IPS-15b (cell line): Measurements from ENCODE around the gene HOOK2.

Experiments
- H3K27me3 ChIP-seq: one replicate; pipeline ENCODE4 v1.6.1; 2013; ENCODE audit warnings: low read length; ENCODE audit not compliant: control insufficient read depth, insufficient read depth
- H3K36me3 ChIP-seq: one replicate; pipeline ENCODE4 v1.6.1; 2013; ENCODE audit warnings: low read length; ENCODE audit not compliant: control insufficient read depth, insufficient read depth
- H3K4me1 ChIP-seq: one replicate; pipeline ENCODE4 v1.6.1; 2013; ENCODE audit warnings: mild to moderate bottlenecking, low read length; ENCODE audit not compliant: control insufficient read depth, insufficient read depth
- H3K4me3 ChIP-seq: one replicate; pipeline ENCODE4 v1.5.1; 2013; ENCODE audit warnings: low read depth, low read length
- H3K9ac ChIP-seq: one replicate; pipeline ENCODE4 v1.6.1; 2013; ENCODE audit warnings: low read depth, mild to moderate bottlenecking, low read length
- H3K9me3 ChIP-seq: one replicate; pipeline ENCODE4 v1.6.1; 2013; ENCODE audit warnings: mild to moderate bottlenecking, low read length; ENCODE audit not compliant: control insufficient read depth, insufficient read depth

HOOK2 gene

DNA sequence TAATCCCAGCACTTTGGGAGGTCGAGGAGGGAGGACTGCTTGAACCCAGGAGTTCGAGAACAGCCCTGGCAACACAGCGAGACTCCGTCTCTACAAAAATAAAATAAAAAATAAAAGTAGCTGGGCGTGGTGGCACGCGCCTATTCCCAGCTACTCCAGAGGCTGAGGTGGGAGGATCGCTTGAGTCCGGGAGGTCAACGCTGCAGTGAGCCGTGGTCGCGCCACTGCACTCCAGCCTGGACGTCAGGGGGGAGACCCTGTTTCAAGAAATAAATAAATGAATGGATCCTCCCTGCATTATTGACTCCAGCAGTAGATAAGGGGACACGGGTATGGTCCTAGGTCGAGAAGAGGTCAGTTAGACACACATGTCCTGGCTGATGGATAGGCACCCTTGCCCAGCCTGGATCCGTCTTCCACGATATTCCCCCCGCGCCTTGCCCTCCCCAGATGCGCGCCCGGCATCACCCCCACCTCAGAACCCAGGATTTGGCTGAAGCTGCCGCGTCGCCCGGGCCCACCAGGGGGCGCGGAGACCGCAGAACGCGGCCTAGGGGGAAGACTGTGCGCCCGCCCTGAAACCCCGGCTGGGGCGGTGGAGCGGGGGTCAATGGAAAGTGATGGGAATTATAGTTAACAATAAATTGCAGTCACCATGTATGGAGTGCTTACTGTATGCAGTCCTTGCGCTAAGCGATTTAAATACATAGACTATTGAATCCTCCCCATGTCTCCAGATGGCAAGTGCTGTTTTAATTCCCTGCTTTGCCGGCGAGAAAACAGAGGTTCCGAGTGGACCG lies 2.1 kb upstream of the HOOK2 start:
- peaks cover 3% of the 10 kb centered on the region for H3K36me3 ChIP-seq
- H3K4me3 ChIP-seq, result peak overlapping the region; percentile 76
- H3K9me3 ChIP-seq, result no peaks in the 10 kb centered on the region
- H3K4me1 ChIP-seq, result peaks cover 8% of the 10 kb centered on the region
- H3K27me3 ChIP-seq, result no peaks in the 10 kb centered on the region
- no peak overlapping the region for H3K9ac ChIP-seq

GRCh38 chr19:12773571-12773970 lies 1.8 kb downstream of the HOOK2 start:
- no peak overlapping the region for H3K4me3 ChIP-seq
- no peak overlapping the region for H3K9ac ChIP-seq
- H3K9me3 ChIP-seq, result no peaks in the 10 kb centered on the region
- no peaks in the 10 kb centered on the region for H3K27me3 ChIP-seq
- H3K4me1 ChIP-seq, result no peaks in the 10 kb centered on the region
- peaks cover 3% of the 10 kb centered on the region for H3K36me3 ChIP-seq

- no peaks in the 10 kb centered on the region for H3K9me3 ChIP-seq
- H3K27me3 ChIP-seq, result no peaks in the 10 kb centered on the region
- no peak overlapping the region for H3K9ac ChIP-seq
- no peaks in the 10 kb centered on the region for H3K4me1 ChIP-seq
- no peak overlapping the region for H3K4me3 ChIP-seq
- H3K36me3 ChIP-seq, result peaks cover 3% of the 10 kb centered on the region
Measured at GRCh38 chr19:12772323-12772722, 3.0 kb downstream of the HOOK2 start.

DNA sequence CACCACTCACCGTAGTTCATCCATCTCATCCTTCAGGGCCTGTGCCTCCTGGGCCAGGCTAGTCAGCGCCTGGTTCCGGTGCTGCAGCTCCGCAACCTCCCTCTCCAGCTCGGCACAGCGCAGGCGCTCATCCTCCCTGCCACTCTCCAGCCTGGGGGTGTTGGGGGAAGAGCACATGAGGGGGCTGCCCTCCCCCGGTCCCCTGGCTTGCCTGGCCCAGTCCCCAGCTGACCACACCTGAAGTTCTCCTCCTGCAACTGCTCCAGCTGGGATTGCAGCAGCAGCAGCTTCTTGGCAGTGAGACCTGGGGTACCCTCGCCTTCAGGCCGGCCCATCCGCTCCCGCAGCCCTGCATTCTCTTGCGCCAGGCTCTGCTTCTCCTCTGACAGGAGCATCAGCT lies 4.4 kb downstream of the HOOK2 start:
- Histone ChIP-seq H3K36me3 (peaks cover 3% of the 10 kb centered on the region), H3K27me3 (no peaks in the 10 kb centered on the region), H3K9me3 (no peaks in the 10 kb centered on the region), H3K9ac (no peak overlapping the region), H3K4me1 (no peaks in the 10 kb centered on the region), H3K4me3 (no peak overlapping the region)

DNA sequence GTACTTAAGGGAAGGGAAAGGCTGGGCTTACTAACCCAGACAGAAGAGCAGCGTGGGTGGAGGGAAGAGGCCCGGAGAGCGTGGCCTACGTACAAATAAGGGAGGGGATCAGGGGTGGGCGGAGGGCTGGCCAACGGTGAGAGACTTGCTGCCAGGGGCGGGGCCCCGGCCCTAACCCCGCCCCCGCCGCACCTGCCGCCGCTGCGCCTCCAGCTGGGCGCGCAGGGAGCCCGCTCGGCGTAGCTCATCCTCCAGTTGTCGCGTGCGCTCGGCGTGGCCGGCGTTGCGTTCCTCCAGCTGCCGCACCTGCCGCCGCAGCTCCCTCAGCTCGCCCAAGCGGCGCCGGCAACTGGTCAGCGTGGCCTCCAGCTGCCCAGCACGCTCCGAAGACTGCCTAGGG lies 5.7 kb downstream of the HOOK2 start:
- Histone ChIP-seq H3K9me3 (no peaks in the 10 kb centered on the region), H3K9ac (no peak overlapping the region), H3K4me1 (no peaks in the 10 kb centered on the region), H3K36me3 (peaks cover 4% of the 10 kb centered on the region), H3K4me3 (peak overlapping the region; percentile 43), H3K27me3 (no peaks in the 10 kb centered on the region)

GRCh38 chr19:12767666-12768065 lies 7.7 kb downstream of the HOOK2 start:
- Histone ChIP-seq H3K9ac (no peak overlapping the region), H3K27me3 (no peaks in the 10 kb centered on the region), H3K9me3 (no peaks in the 10 kb centered on the region), H3K36me3 (peaks cover 13% of the 10 kb centered on the region), H3K4me1 (no peaks in the 10 kb centered on the region), H3K4me3 (no peak overlapping the region)

GRCh38 chr19:12767150-12767549 lies 8.2 kb downstream of the HOOK2 start:
- Histone ChIP-seq H3K9me3 (no peaks in the 10 kb centered on the region), H3K4me1 (no peaks in the 10 kb centered on the region), H3K27me3 (no peaks in the 10 kb centered on the region), H3K4me3 (no peak overlapping the region), H3K9ac (no peak overlapping the region), H3K36me3 (peaks cover 13% of the 10 kb centered on the region)

DNA sequence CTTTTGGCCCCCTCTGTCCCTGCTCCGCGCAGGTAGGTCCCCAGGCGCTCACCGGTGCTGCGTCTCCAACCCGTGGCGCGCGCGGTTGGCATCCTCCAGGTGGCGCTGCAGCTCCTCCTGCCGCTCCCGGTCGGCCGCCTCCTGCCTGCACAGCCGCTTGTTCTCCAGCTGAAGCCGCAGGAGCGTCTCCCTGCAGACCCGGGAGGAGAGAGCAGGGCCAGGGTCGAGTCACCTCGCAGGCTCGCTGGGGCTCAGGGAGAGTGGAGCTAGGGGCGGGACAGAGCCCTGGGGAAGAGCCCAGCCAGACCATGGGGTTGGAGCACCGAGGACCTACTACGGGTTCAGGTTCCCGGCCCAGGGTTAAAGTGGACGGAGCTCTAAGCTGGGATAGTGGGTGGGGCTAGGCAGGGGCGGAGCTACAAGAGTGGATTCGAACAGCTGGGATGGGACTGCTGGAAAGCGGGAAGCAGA lies 9.3 kb downstream of the HOOK2 start:
- peak overlapping the region; percentile 71 for H3K4me3 ChIP-seq
- H3K4me1 ChIP-seq, result no peaks in the 10 kb centered on the region
- peak overlapping the region; percentile 81 for H3K9ac ChIP-seq
- H3K9me3 ChIP-seq, result no peaks in the 10 kb centered on the region
- H3K36me3 ChIP-seq, result peaks cover 13% of the 10 kb centered on the region
- H3K27me3 ChIP-seq, result no peaks in the 10 kb centered on the region

- H3K36me3 ChIP-seq, result peaks cover 13% of the 10 kb centered on the region
- H3K9ac ChIP-seq, result no peak overlapping the region
- H3K4me1 ChIP-seq, result no peaks in the 10 kb centered on the region
- H3K27me3 ChIP-seq, result no peaks in the 10 kb centered on the region
- H3K9me3 ChIP-seq, result no peaks in the 10 kb centered on the region
- no peak overlapping the region for H3K4me3 ChIP-seq
Measured at GRCh38 chr19:12764698-12765097, 10.7 kb downstream of the HOOK2 start.

DNA sequence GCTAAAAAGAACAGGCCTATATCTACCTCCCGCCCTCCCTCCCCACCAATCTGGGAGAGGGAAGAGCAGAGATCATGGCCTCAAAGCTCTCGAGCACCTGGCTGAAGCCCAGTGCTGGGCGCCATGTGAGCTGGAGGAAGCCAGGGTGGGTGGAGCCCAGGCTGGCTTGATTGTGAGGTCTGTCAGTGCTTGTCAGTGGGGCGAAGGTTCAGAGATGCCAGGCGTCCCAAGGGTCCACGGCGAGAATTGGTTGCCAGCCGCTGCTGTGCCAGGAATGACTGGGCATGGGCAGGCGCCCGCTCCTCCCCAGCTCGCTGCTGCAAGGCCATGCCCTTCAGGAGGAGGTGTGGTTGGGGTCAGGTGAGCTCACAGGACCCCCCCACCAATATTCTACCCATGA lies 12.3 kb downstream of the HOOK2 start:
- Histone ChIP-seq H3K9ac (no peak overlapping the region), H3K36me3 (peaks cover 13% of the 10 kb centered on the region), H3K27me3 (no peaks in the 10 kb centered on the region), H3K4me3 (no peak overlapping the region), H3K4me1 (no peaks in the 10 kb centered on the region), H3K9me3 (no peaks in the 10 kb centered on the region)

GRCh38 chr19:12759686-12760085 lies 15.7 kb downstream of the HOOK2 start:
- H3K4me3 ChIP-seq, result no peak overlapping the region
- H3K9me3 ChIP-seq, result no peaks in the 10 kb centered on the region
- H3K4me1 ChIP-seq, result no peaks in the 10 kb centered on the region
- no peaks in the 10 kb centered on the region for H3K27me3 ChIP-seq
- peaks cover 11% of the 10 kb centered on the region for H3K36me3 ChIP-seq
- no peak overlapping the region for H3K9ac ChIP-seq

GRCh38 chr19:12757544-12758274 lies 17.6 kb downstream of the HOOK2 start:
- H3K4me3 ChIP-seq, result peak overlapping the region; percentile 67
- H3K4me1 ChIP-seq, result no peaks in the 10 kb centered on the region
- no peaks in the 10 kb centered on the region for H3K9me3 ChIP-seq
- no peak overlapping the region for H3K9ac ChIP-seq
- no peaks in the 10 kb centered on the region for H3K36me3 ChIP-seq
- peaks cover 7% of the 10 kb centered on the region for H3K27me3 ChIP-seq
